HepG2 (cell line): ENCODE data around the gene STK25. TPM values are rescaled to one million over a fixed set of nuclear protein-coding genes. Genes with fewer than 3 reads are reported as not detected.

Source experiments
- CENPX ChIP-seq: sonication (generic); formaldehyde crosslinking; IDR thresholded peaks from 2 replicates; pipeline ENCODE4 v1.9.0; 2021; ENCODE audit warnings: mild to moderate bottlenecking, missing genetic modification reagents, moderate library complexity
- CHD4 ChIP-seq: fragments of 200-600 bp; sonication (generic); IDR thresholded peaks from 2 replicates; pipeline ENCODE4 v1.7.0; 2017; ENCODE audit warnings: mild to moderate bottlenecking, low read length, borderline replicate concordance
- ERF ChIP-seq: IDR thresholded peaks from 2 replicates; pipeline ENCODE4 v1.6.1; 2018; ENCODE audit warnings: missing biosample characterization, missing genetic modification reagents
- FOXP1 ChIP-seq, 2 experiments: fragments of 450-650 bp in 1 of 2; IDR thresholded peaks; 2 replicates each; pipeline ENCODE4 v1.6.1; 2017 to 2018; ENCODE audit warnings: antibody characterized with exemption in 1 of 2
- KIAA2018 ChIP-seq: sonication (generic); formaldehyde crosslinking; IDR thresholded peaks from 2 replicates; pipeline ENCODE4 v1.5.0; 2020; ENCODE audit warnings: mild to moderate bottlenecking, missing genetic modification reagents, borderline replicate concordance
- KLF15 ChIP-seq: sonication (generic); formaldehyde crosslinking; IDR thresholded peaks from 2 replicates; pipeline ENCODE4 v1.8.1; 2023; ENCODE audit warnings: borderline replicate concordance, mild to moderate bottlenecking, inconsistent platforms, missing genetic modification reagents, mixed read lengths
- NR2C2 ChIP-seq: sonication (generic); formaldehyde crosslinking; IDR thresholded peaks from 2 replicates; pipeline ENCODE4 v1.4.0; 2020; ENCODE audit warnings: missing genetic modification reagents, mild to moderate bottlenecking, moderate library complexity, borderline replicate concordance
- NRL ChIP-seq: sonication (generic); formaldehyde crosslinking; IDR thresholded peaks from 2 replicates; pipeline ENCODE4 v1.5.0; 2020; ENCODE audit warnings: missing genetic modification reagents, mild to moderate bottlenecking, moderate library complexity, borderline replicate concordance
- POGZ ChIP-seq: sonication (generic); formaldehyde crosslinking; IDR thresholded peaks from 2 replicates; pipeline ENCODE4 v1.4.0; 2020; ENCODE audit warnings: mild to moderate bottlenecking, missing genetic modification reagents
- SMARCC2 ChIP-seq: fragments of 450-650 bp; IDR thresholded peaks from 2 replicates; pipeline ENCODE4 v1.6.1; 2017; ENCODE audit warnings: antibody characterized with exemption, mild to moderate bottlenecking
- THAP7 ChIP-seq: sonication (generic); formaldehyde crosslinking; IDR thresholded peaks from 2 replicates; pipeline ENCODE4 v1.8.1; 2023; ENCODE audit warnings: mild to moderate bottlenecking, missing genetic modification reagents
- THYN1 ChIP-seq: sonication (generic); formaldehyde crosslinking; IDR thresholded peaks from 2 replicates; pipeline ENCODE4 v1.8.1; 2023; ENCODE audit warnings: low read depth, mild to moderate bottlenecking, moderate library complexity, missing genetic modification reagents, borderline replicate concordance
- TRIM22 ChIP-seq: fragments of 450-650 bp; IDR thresholded peaks from 2 replicates; pipeline ENCODE4 v1.6.1; 2017
- ZBTB34 ChIP-seq: sonication (generic); formaldehyde crosslinking; IDR thresholded peaks from 2 replicates; pipeline ENCODE4 v1.8.0; 2022; ENCODE audit warnings: mild to moderate bottlenecking, missing genetic modification reagents
- ZNF296 ChIP-seq: sonication (generic); formaldehyde crosslinking; conservative IDR thresholded peaks from 2 replicates; pipeline ENCODE4 v1.5.0; 2020; ENCODE audit warnings: mild to moderate bottlenecking, missing genetic modification reagents
- ZNF777 ChIP-seq: sonication (generic); formaldehyde crosslinking; IDR thresholded peaks from 2 replicates; pipeline ENCODE4 v1.4.0; 2020; ENCODE audit warnings: missing genetic modification reagents
- polyA plus RNA-seq, 8 experiments: library from polyadenylated mRNA; depleted of rRNA in 3 of 8; stranded (reverse) in 7 of 8; unstranded in 1 of 8; fragments of >200 nt; fragmentation: Illumina TruSeq in 4 of 8; extraction: Trizol in 4 of 8; gene quantifications; 2 replicates each; pipeline versions ENCODE4 v1.2.1 to v1.2.3, GENCODE V29; 2011 to 2016; ENCODE audit warnings: low read depth in 4 of 8, missing spikeins in 1 of 8, mixed read lengths in 1 of 8; ENCODE audit not compliant: insufficient read depth in 1 of 8
- total RNA-seq, 5 experiments: library from RNA; depleted of rRNA; stranded (reverse); fragments of >200 nt; fragmentation: Illumina TruSeq; extraction: Trizol; gene quantifications; 2 replicates each; pipeline ENCODE4 v1.2.3, GENCODE V29; 2016; ENCODE audit warnings: low read depth in 1 of 5

STK25 gene
- total and polyA plus RNA-seq, 2 of the 13 experiments (the other 11 are each of a cell fraction or from before 2014, with no cell fraction given): 177 to 481 TPM

GRCh38 chr2:241508240-241509154 lies at the start of gene STK25 (continued):
- peak; percentile 98 for TF ChIP-seq ZBTB34 (CRISPR knock-in tag)
- TF ChIP-seq THYN1 (CRISPR knock-in tag): peak; percentile 97; the same call in 1 of the 2 replicates
- TF ChIP-seq SMARCC2: no peak
- TF ChIP-seq TRIM22: no peak
- peak; percentile 97; the same call in 1 of the 2 replicates for TF ChIP-seq KLF15 (CRISPR knock-in tag)
- TF ChIP-seq NR2C2 (CRISPR knock-in tag): peak; percentile 91
- no peak for TF ChIP-seq CENPX (CRISPR knock-in tag)
- peak; percentile 63; the same call in 1 of the 2 replicates for TF ChIP-seq ZNF296
- TF ChIP-seq POGZ (CRISPR knock-in tag): peak; percentile 86
- TF ChIP-seq FOXP1 (IDR thresholded peaks at IDR 0.05): no peak
- no peak for TF ChIP-seq FOXP1 (CRISPR knock-in tag; IDR thresholded peaks at IDR 0.05)
- TF ChIP-seq ZNF777 (CRISPR knock-in tag): peak; percentile 84
- TF ChIP-seq CHD4: no peak
- peak; percentile 100 for TF ChIP-seq ERF (CRISPR knock-in tag)
- TF ChIP-seq NRL (CRISPR knock-in tag): peak; percentile 99; the same call in 1 of the 2 replicates
- peak; percentile 95; the same call in 1 of the 2 replicates for TF ChIP-seq THAP7 (CRISPR knock-in tag)
- TF ChIP-seq KIAA2018 (CRISPR knock-in tag): 0 out of 2 replicates have a peak, but pooled peaks have one; percentile 93
